Mesendoderm (in vitro differentiated cells): ENCODE data around the gene CENPA.

Source experiments
- DNase-seq: peaks from one replicate; pipeline ENCODE4 v3.0.0; 2013
- H2AK5ac ChIP-seq: 2 replicates; pipeline ENCODE4 v1.6.1; 2013; ENCODE audit warnings: low read length, inconsistent platforms
- H2BK120ac ChIP-seq: 2 replicates; pipeline ENCODE4 v1.6.1; 2013; ENCODE audit warnings: low read depth, mild to moderate bottlenecking, low read length, moderate library complexity, mixed read lengths
- H2BK15ac ChIP-seq: replicated peaks from 2 replicates; pipeline ENCODE4 v1.6.1; 2013; ENCODE audit warnings: low read depth, mild to moderate bottlenecking, moderate library complexity
- H2BK5ac ChIP-seq: 2 replicates; pipeline ENCODE4 v1.6.1; 2013; ENCODE audit warnings: low read length, inconsistent platforms
- H3K18ac ChIP-seq: 2 replicates; pipeline ENCODE4 v1.6.1; 2013; ENCODE audit warnings: mild to moderate bottlenecking, low read length, mixed read lengths
- H3K23ac ChIP-seq: one replicate; pipeline ENCODE4 v1.6.1; 2013; ENCODE audit warnings: low read length
- H3K27ac ChIP-seq: 2 replicates; pipeline ENCODE4 v1.5.1; 2013; ENCODE audit warnings: low read depth, mild to moderate bottlenecking, inconsistent platforms, low read length, moderate library complexity
- H3K27me3 ChIP-seq: 2 replicates; pipeline ENCODE4 v1.6.1; 2013; ENCODE audit warnings: low read length, control low read depth, mild to moderate bottlenecking, inconsistent platforms; ENCODE audit not compliant: insufficient read depth, poor library complexity
- H3K36me3 ChIP-seq: 2 replicates; pipeline ENCODE4 v1.6.1; 2013; ENCODE audit warnings: low read length, inconsistent platforms; ENCODE audit not compliant: control insufficient read depth, insufficient read depth
- H3K4ac ChIP-seq: one replicate; pipeline ENCODE4 v1.6.1; 2013; ENCODE audit warnings: low read depth, mild to moderate bottlenecking, low read length, moderate library complexity
- H3K4me1 ChIP-seq: 2 replicates; pipeline ENCODE4 v1.6.1; 2013; ENCODE audit warnings: low read depth, low read length, inconsistent platforms; ENCODE audit not compliant: control insufficient read depth
- H3K4me2 ChIP-seq: 2 replicates; pipeline ENCODE4 v1.6.1; 2013; ENCODE audit warnings: low read length
- H3K4me3 ChIP-seq: 2 replicates; pipeline ENCODE4 v1.5.1; 2013; ENCODE audit warnings: mild to moderate bottlenecking, low read length
- H3K56ac ChIP-seq: one replicate; pipeline ENCODE4 v1.6.1; 2013; ENCODE audit warnings: low read length
- H3K79me1 ChIP-seq: 2 replicates; pipeline ENCODE4 v1.6.1; 2013; ENCODE audit warnings: low read length, inconsistent platforms
- H3K79me2 ChIP-seq: 2 replicates; pipeline ENCODE4 v1.6.1; 2013; ENCODE audit warnings: mild to moderate bottlenecking, low read length; ENCODE audit not compliant: control insufficient read depth, insufficient read depth
- H3K9ac ChIP-seq: 2 replicates; pipeline ENCODE4 v1.6.1; 2013; ENCODE audit warnings: low read length, inconsistent platforms
- H4K5ac ChIP-seq: one replicate; pipeline ENCODE4 v1.6.1; 2013; ENCODE audit warnings: low read length
- H4K8ac ChIP-seq: one replicate; pipeline ENCODE4 v1.6.1; 2013; ENCODE audit warnings: low read depth, mild to moderate bottlenecking, control low read depth, low read length, moderate library complexity
- WGBS: extraction: QIAGEN DNeasy Blood & Tissue Kit; methylation state at CpG from one replicate; pipeline ENCODE4 v1.1.7; 2013; ENCODE audit warnings: low lambda C conversion rate, missing lambda C conversion rate; ENCODE audit not compliant: insufficient coverage; ENCODE audit errors: extremely low coverage; 5-methylcytosine and 5-hydroxymethylcytosine counted together

CENPA gene

GRCh38 chr2:26816893-26817292 lies 31.0 kb downstream of the CENPA start:
- H3K36me3 ChIP-seq: no peaks in the 10 kb centered on the region
- no peak overlapping the region for H2BK120ac ChIP-seq
- H2AK5ac ChIP-seq: no peak overlapping the region
- no peak overlapping the region for H3K27ac ChIP-seq
- no peak overlapping the region for H3K4me3 ChIP-seq
- H3K4me2 ChIP-seq: no peak overlapping the region
- H3K27me3 ChIP-seq: no peaks in the 10 kb centered on the region
- no peak overlapping the region for H4K8ac ChIP-seq
- H3K79me2 ChIP-seq: no peaks in the 10 kb centered on the region
- H3K4me1 ChIP-seq: no peaks in the 10 kb centered on the region
- no peak overlapping the region for H4K5ac ChIP-seq
- no peak overlapping the region for H3K9ac ChIP-seq
- H3K4ac ChIP-seq: no peak overlapping the region
- no peak overlapping the region for H3K18ac ChIP-seq
- WGBS: no CpG with 5 or more reads among the region's 3 CpGs
- H2BK5ac ChIP-seq: no peak overlapping the region
- H3K79me1 ChIP-seq: no peaks in the 10 kb centered on the region
- no peak overlapping the region for H2BK15ac ChIP-seq
- H3K23ac ChIP-seq: no peak overlapping the region
- no peak overlapping the region for H3K56ac ChIP-seq
- peak; percentile 38 for DNase-seq

GRCh38 chr2:26818255-26818654 lies 32.4 kb downstream of the CENPA start:
- no peak overlapping the region for H4K5ac ChIP-seq
- no peak overlapping the region for H3K56ac ChIP-seq
- no peak overlapping the region for H4K8ac ChIP-seq
- H3K27ac ChIP-seq: no peak overlapping the region
- no peak overlapping the region for H2BK15ac ChIP-seq
- WGBS: no CpG with 5 or more reads among the region's 5 CpGs
- no peak overlapping the region for H3K18ac ChIP-seq
- no peak overlapping the region for H3K9ac ChIP-seq
- H2BK120ac ChIP-seq: no peak overlapping the region
- no peak overlapping the region for H3K4ac ChIP-seq
- no peak overlapping the region for H3K23ac ChIP-seq
- no peaks in the 10 kb centered on the region for H3K4me1 ChIP-seq
- no peak overlapping the region for H2AK5ac ChIP-seq
- no peaks in the 10 kb centered on the region for H3K36me3 ChIP-seq
- DNase-seq: no peak
- H3K27me3 ChIP-seq: no peaks in the 10 kb centered on the region
- no peaks in the 10 kb centered on the region for H3K79me2 ChIP-seq
- H2BK5ac ChIP-seq: no peak overlapping the region
- H3K79me1 ChIP-seq: no peaks in the 10 kb centered on the region
- no peak overlapping the region for H3K4me3 ChIP-seq
- H3K4me2 ChIP-seq: no peak overlapping the region

- H3K18ac ChIP-seq: no peak overlapping the region
- no peak overlapping the region for H2BK5ac ChIP-seq
- no peaks in the 10 kb centered on the region for H3K4me1 ChIP-seq
- DNase-seq: no peak
- no peak overlapping the region for H2BK15ac ChIP-seq
- no peaks in the 10 kb centered on the region for H3K36me3 ChIP-seq
- H3K4ac ChIP-seq: no peak overlapping the region
- WGBS: no CpG with 5 or more reads among the region's 6 CpGs
- no peaks in the 10 kb centered on the region for H3K79me2 ChIP-seq
- H4K5ac ChIP-seq: no peak overlapping the region
- no peak overlapping the region for H3K27ac ChIP-seq
- no peaks in the 10 kb centered on the region for H3K27me3 ChIP-seq
- no peak overlapping the region for H3K4me3 ChIP-seq
- no peak overlapping the region for H3K9ac ChIP-seq
- no peak overlapping the region for H3K4me2 ChIP-seq
- no peak overlapping the region for H2AK5ac ChIP-seq
- no peak overlapping the region for H2BK120ac ChIP-seq
- H3K56ac ChIP-seq: no peak overlapping the region
- H4K8ac ChIP-seq: no peak overlapping the region
- no peaks in the 10 kb centered on the region for H3K79me1 ChIP-seq
- no peak overlapping the region for H3K23ac ChIP-seq
Observed at GRCh38 chr2:26818972-26819371, 33.1 kb downstream of the CENPA start.

- no peak overlapping the region for H3K9ac ChIP-seq
- no peak overlapping the region for H3K27ac ChIP-seq
- no peak overlapping the region for H3K4me3 ChIP-seq
- H3K56ac ChIP-seq: no peak overlapping the region
- no peak overlapping the region for H2BK5ac ChIP-seq
- H2BK15ac ChIP-seq: no peak overlapping the region
- H4K8ac ChIP-seq: no peak overlapping the region
- no peaks in the 10 kb centered on the region for H3K79me2 ChIP-seq
- H3K4me1 ChIP-seq: no peaks in the 10 kb centered on the region
- WGBS: no CpG with 5 or more reads among the region's 7 CpGs
- no peak overlapping the region for H2AK5ac ChIP-seq
- H3K36me3 ChIP-seq: no peaks in the 10 kb centered on the region
- no peak for DNase-seq
- H3K4me2 ChIP-seq: no peak overlapping the region
- H2BK120ac ChIP-seq: no peak overlapping the region
- no peak overlapping the region for H3K18ac ChIP-seq
- no peaks in the 10 kb centered on the region for H3K79me1 ChIP-seq
- H3K4ac ChIP-seq: no peak overlapping the region
- no peaks in the 10 kb centered on the region for H3K27me3 ChIP-seq
- no peak overlapping the region for H4K5ac ChIP-seq
- no peak overlapping the region for H3K23ac ChIP-seq
Observed at GRCh38 chr2:26820932-26821331, 35.1 kb downstream of the CENPA start.

- Histone ChIP-seq H3K4ac (no peak overlapping the region), H3K4me2 (no peak overlapping the region), H3K27ac (no peak overlapping the region), H2BK15ac (no peak overlapping the region), H3K23ac (no peak overlapping the region), H3K18ac (no peak overlapping the region), H3K27me3 (no peaks in the 10 kb centered on the region), H3K4me3 (no peak overlapping the region), H3K4me1 (no peaks in the 10 kb centered on the region), H3K36me3 (no peaks in the 10 kb centered on the region), H4K8ac (no peak overlapping the region), H2BK5ac (no peak overlapping the region), H3K79me2 (no peaks in the 10 kb centered on the region), H3K56ac (no peak overlapping the region), H4K5ac (no peak overlapping the region), H2BK120ac (no peak overlapping the region), H2AK5ac (no peak overlapping the region), H3K9ac (no peak overlapping the region), H3K79me1 (no peaks in the 10 kb centered on the region)
- no peak for DNase-seq
- WGBS: no CpG with 5 or more reads among the region's 6 CpGs
Observed at GRCh38 chr2:26822877-26823276, 37.0 kb downstream of the CENPA start.

- no peak overlapping the region for H3K56ac ChIP-seq
- no peak overlapping the region for H3K4me3 ChIP-seq
- no peak overlapping the region for H2BK15ac ChIP-seq
- DNase-seq: peak; percentile 28
- no peaks in the 10 kb centered on the region for H3K36me3 ChIP-seq
- H2BK5ac ChIP-seq: no peak overlapping the region
- H4K5ac ChIP-seq: no peak overlapping the region
- no peak overlapping the region for H3K4me2 ChIP-seq
- no peak overlapping the region for H3K18ac ChIP-seq
- H3K23ac ChIP-seq: no peak overlapping the region
- H3K27ac ChIP-seq: no peak overlapping the region
- WGBS: no CpG with 5 or more reads among the region's 6 CpGs
- H2AK5ac ChIP-seq: no peak overlapping the region
- H2BK120ac ChIP-seq: no peak overlapping the region
- H3K4ac ChIP-seq: no peak overlapping the region
- no peaks in the 10 kb centered on the region for H3K4me1 ChIP-seq
- no peak overlapping the region for H4K8ac ChIP-seq
- no peaks in the 10 kb centered on the region for H3K27me3 ChIP-seq
- H3K79me1 ChIP-seq: no peaks in the 10 kb centered on the region
- H3K9ac ChIP-seq: no peak overlapping the region
- no peaks in the 10 kb centered on the region for H3K79me2 ChIP-seq
Observed at GRCh38 chr2:26838121-26838906, 52.5 kb downstream of the CENPA start.
